Endothelial cell (in vitro differentiated cells): ENCODE data around the gene CERS2. TPM values are rescaled to one million over a fixed set of nuclear protein-coding genes. Genes with fewer than 3 reads are reported as not detected.

Experiments
- DNase-seq: peaks from one replicate; pipeline ENCODE4 v3.0.0; 2021; ENCODE audit warnings: low spot score
- H3K27ac Mint-ChIP-seq: one replicate; pipeline ENCODE4 v1.8.0; 2021; ENCODE audit warnings: mixed read lengths, inconsistent platforms; ENCODE audit not compliant: unreplicated experiment
- H3K27me3 Mint-ChIP-seq: one replicate; pipeline ENCODE4 v1.8.0; 2021; ENCODE audit warnings: mild to moderate bottlenecking, moderate library complexity, mixed read lengths, inconsistent platforms; ENCODE audit not compliant: unreplicated experiment
- H3K36me3 Mint-ChIP-seq: one replicate; pipeline ENCODE4 v1.8.0; 2021; ENCODE audit warnings: mild to moderate bottlenecking, low read depth, mixed read lengths, inconsistent platforms; ENCODE audit not compliant: unreplicated experiment
- H3K4me1 Mint-ChIP-seq: one replicate; pipeline ENCODE4 v1.8.0; 2021; ENCODE audit warnings: mild to moderate bottlenecking, mixed read lengths, inconsistent platforms; ENCODE audit not compliant: unreplicated experiment
- H3K4me3 Mint-ChIP-seq: one replicate; pipeline ENCODE4 v1.8.0; 2021; ENCODE audit warnings: mild to moderate bottlenecking, mixed read lengths, inconsistent platforms; ENCODE audit not compliant: unreplicated experiment
- H3K9me3 Mint-ChIP-seq: one replicate; pipeline ENCODE4 v1.8.0; 2021; ENCODE audit warnings: mixed read lengths, inconsistent platforms; ENCODE audit not compliant: unreplicated experiment
- total RNA-seq: library from RNA; stranded (reverse); fragmentation: NEBNext Ultra II Directional; extraction: Animal tissue kit (Norgen Biotek cat#: 25700); gene quantifications from one replicate; pipeline ENCODE4 v1.2.1, GENCODE V29; 2021; ENCODE audit not compliant: unreplicated experiment
- TF ChIP-seq, protein P1 (sequence below): fragments of 200-600 bp; sonication (generic); IDR thresholded peaks from one replicate; pipeline ENCODE4 v1.5.0; 2021; ENCODE audit warnings: antibody characterized with exemption; ENCODE audit not compliant: unreplicated experiment

CERS2 gene
- total RNA-seq, 1 donor from 2014 or later = 186 TPM

GRCh38 chr1:150917387-150917786, 57.2 kb downstream of the CERS2 start:
- no peak overlapping the region for H3K27ac Mint-ChIP-seq
- peaks cover 2% of the 10 kb centered on the region for H3K27me3 Mint-ChIP-seq
- H3K36me3 Mint-ChIP-seq = no peaks in the 10 kb centered on the region
- peaks cover 5% of the 10 kb centered on the region for H3K4me1 Mint-ChIP-seq
- H3K4me3 Mint-ChIP-seq = no peak overlapping the region
- DNase-seq = no peak
- TF ChIP-seq, protein P1, sequence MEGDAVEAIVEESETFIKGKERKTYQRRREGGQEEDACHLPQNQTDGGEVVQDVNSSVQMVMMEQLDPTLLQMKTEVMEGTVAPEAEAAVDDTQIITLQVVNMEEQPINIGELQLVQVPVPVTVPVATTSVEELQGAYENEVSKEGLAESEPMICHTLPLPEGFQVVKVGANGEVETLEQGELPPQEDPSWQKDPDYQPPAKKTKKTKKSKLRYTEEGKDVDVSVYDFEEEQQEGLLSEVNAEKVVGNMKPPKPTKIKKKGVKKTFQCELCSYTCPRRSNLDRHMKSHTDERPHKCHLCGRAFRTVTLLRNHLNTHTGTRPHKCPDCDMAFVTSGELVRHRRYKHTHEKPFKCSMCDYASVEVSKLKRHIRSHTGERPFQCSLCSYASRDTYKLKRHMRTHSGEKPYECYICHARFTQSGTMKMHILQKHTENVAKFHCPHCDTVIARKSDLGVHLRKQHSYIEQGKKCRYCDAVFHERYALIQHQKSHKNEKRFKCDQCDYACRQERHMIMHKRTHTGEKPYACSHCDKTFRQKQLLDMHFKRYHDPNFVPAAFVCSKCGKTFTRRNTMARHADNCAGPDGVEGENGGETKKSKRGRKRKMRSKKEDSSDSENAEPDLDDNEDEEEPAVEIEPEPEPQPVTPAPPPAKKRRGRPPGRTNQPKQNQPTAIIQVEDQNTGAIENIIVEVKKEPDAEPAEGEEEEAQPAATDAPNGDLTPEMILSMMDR = no peak
- no peaks in the 10 kb centered on the region for H3K9me3 Mint-ChIP-seq

Other genes starting within 250 kb of the CERS2 start
- gene CTSS, start 209.1 kb downstream of the CERS2 start, total RNA-seq = 0.33 TPM
- gene CTSK, start 166.6 kb downstream of the CERS2 start, total RNA-seq = 110 TPM
- 40.3 TPM for gene ARNT, start 98.2 kb downstream of the CERS2 start, total RNA-seq
- gene CTXND2, start 87.7 kb downstream of the CERS2 start, total RNA-seq = not detected
- 50.6 TPM for gene SETDB1, start 48.5 kb downstream of the CERS2 start, total RNA-seq
- not detected for gene ANXA9, start 7.5 kb upstream of the CERS2 start, total RNA-seq
- gene MINDY1, start 32.1 kb upstream of the CERS2 start, total RNA-seq = 11.2 TPM
- gene PRUNE1, start 33.6 kb upstream of the CERS2 start, total RNA-seq = 16.7 TPM
- gene BNIPL, start 61.8 kb upstream of the CERS2 start, total RNA-seq = 1.5 TPM
- gene C1orf56, start 72.9 kb upstream of the CERS2 start, total RNA-seq = 1.0 TPM
- 180 TPM for gene CDC42SE1, start 84.8 kb upstream of the CERS2 start, total RNA-seq
- gene MLLT11, start 85.6 kb upstream of the CERS2 start, total RNA-seq = 27.8 TPM
- gene GABPB2, start 95.9 kb upstream of the CERS2 start, total RNA-seq = 4.1 TPM
- 214 TPM for gene SEMA6C, start 171.8 kb upstream of the CERS2 start, total RNA-seq
- gene TNFAIP8L2, start 181.8 kb upstream of the CERS2 start, total RNA-seq = 1.6 TPM
- 7.5 TPM for gene LYSMD1, start 191.1 kb upstream of the CERS2 start, total RNA-seq
- 48.3 TPM for gene SCNM1, start 191.3 kb upstream of the CERS2 start, total RNA-seq
- gene TMOD4, start 201.1 kb upstream of the CERS2 start, total RNA-seq = 1.1 TPM
- gene VPS72, start 215.4 kb upstream of the CERS2 start, total RNA-seq = 83.5 TPM
- gene PIP5K1A, start 223.7 kb upstream of the CERS2 start, total RNA-seq = 75.9 TPM